Fibroblast of the aortic adventitia (primary cell): ENCODE results near the gene CXCR2. TPM values are rescaled to one million over a fixed set of nuclear protein-coding genes. Genes with fewer than 3 reads are reported as not detected.
"Not testable (repeated sequence)": the region's sequence is repeated elsewhere in the genome, so short reads cannot be mapped to it uniquely, and the experiment has no call there.

Experiments
- DNase-seq: peaks from one replicate; pipeline ENCODE4 v3.0.0-alpha.2; 2010; ENCODE audit warnings: low read depth
- H3K4me3 ChIP-seq: 2 replicates; pipeline ENCODE4 v1.5.1; 2011; ENCODE audit warnings: low read depth, mild to moderate bottlenecking, control low read depth, low read length, moderate library complexity
- CTCF ChIP-seq: IDR thresholded peaks from 2 replicates; pipeline ENCODE4 v1.5.1; 2011; ENCODE audit warnings: mild to moderate bottlenecking, low read length, control low read depth, inconsistent platforms; ENCODE audit not compliant: insufficient read depth
- total RNA-seq: library from RNA; depleted of rRNA; stranded (reverse); fragments of >200 nt; gene quantifications from 2 replicates; pipeline ENCODE4 v1.2.3, GENCODE V29; 2012; ENCODE audit warnings: low replicate concordance

The CXCR2 gene
- total RNA-seq, 1 donor = not detected

- DNase-seq = no peak
- H3K4me3 ChIP-seq = no peak overlapping the region
- no peak for TF ChIP-seq CTCF
Observed at GRCh38 chr2:218083352-218083676, 42.5 kb upstream of the CXCR2 start.

GRCh38 chr2:218086478-218086877 is 39.4 kb upstream of the CXCR2 start:
- DNase-seq = no peak
- H3K4me3 ChIP-seq = no peak overlapping the region
- TF ChIP-seq CTCF = no peak

- no peak overlapping the region for H3K4me3 ChIP-seq
- DNase-seq = no peak
- no peak for TF ChIP-seq CTCF
Observed at GRCh38 chr2:218089259-218089658, 36.6 kb upstream of the CXCR2 start.

- H3K4me3 ChIP-seq = no peak overlapping the region
- TF ChIP-seq CTCF = no peak
- DNase-seq = no peak
Observed at GRCh38 chr2:218091746-218092145, 34.1 kb upstream of the CXCR2 start.

GRCh38 chr2:218093879-218094278 is 31.9 kb upstream of the CXCR2 start:
- DNase-seq = no peak
- no peak for TF ChIP-seq CTCF
- no peak overlapping the region for H3K4me3 ChIP-seq

GRCh38 chr2:218095853-218096252 is 30.0 kb upstream of the CXCR2 start:
- TF ChIP-seq CTCF = no peak
- H3K4me3 ChIP-seq = no peak overlapping the region
- no peak for DNase-seq

- DNase-seq = no peak
- H3K4me3 ChIP-seq = no peak overlapping the region
- TF ChIP-seq CTCF = no peak
Observed at GRCh38 chr2:218097975-218098374, 27.9 kb upstream of the CXCR2 start.

- DNase-seq, H3K4me3 ChIP-seq: not testable (repeated sequence)
Observed at GRCh38 chr2:218108834-218109233, 17.0 kb upstream of the CXCR2 start.

- DNase-seq, H3K4me3 ChIP-seq: not testable (repeated sequence)
Observed at GRCh38 chr2:218121789-218122188, 4.0 kb upstream of the CXCR2 start.

GRCh38 chr2:218122286-218122685 is 3.5 kb upstream of the CXCR2 start:
- DNase-seq, H3K4me3 ChIP-seq: not testable (repeated sequence)
